GM19099 (cell line): ENCODE results near the gene EPM2A.

Source experiments
- POLR2A ChIP-seq: IDR thresholded peaks from 3 replicates; pipeline ENCODE4 v1.6.1; 2011; ENCODE audit warnings: low read depth; ENCODE audit not compliant: insufficient read length; ENCODE audit errors: extremely low read depth

EPM2A gene

GRCh38 chr6:145704143-145704781 lies 31.1 kb downstream of the EPM2A start:
- no peak for TF ChIP-seq POLR2A

DNA sequence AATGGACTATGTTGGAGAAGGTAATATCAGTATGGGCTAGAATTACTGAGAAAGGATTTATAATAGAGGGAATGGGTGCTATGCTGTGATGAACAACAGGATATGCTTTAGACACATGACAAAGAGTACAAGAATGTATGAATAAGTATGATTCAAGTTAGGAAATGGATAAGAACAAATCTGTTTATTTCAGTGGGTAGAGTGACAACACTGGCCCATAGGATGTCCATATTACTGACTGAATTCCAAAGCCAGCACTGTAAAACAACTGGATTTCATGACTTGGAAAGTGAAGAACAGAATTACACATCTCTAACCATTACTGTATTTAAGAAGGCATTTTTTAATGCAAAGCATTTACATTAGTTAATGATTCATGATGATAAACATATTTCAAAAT lies 35.9 kb downstream of the EPM2A start:
- TF ChIP-seq POLR2A, result no peak

- TF ChIP-seq POLR2A, result no peak
Observed at GRCh38 chr6:145694083-145694737, 41.1 kb downstream of the EPM2A start.

- no peak for TF ChIP-seq POLR2A
Observed at GRCh38 chr6:145690969-145691368, 44.4 kb downstream of the EPM2A start.

DNA sequence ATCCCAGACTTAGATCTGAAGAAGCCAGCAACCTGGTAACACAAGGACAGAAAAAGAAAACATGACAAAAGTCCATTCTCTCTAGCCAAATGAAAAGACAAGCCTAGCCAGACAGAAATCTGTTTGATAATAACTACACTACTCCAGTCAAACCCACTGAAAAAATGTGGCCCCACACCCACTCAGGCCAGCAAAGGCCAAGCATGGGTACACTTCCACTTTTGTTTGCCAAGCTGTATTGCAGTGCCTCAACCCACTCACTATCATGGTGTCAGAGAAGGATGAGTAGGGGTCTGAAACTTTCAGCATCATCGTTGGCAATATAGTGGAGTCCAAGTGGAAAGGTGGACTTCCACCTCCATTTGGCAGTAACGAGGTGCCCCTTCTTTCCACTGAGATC lies 45.8 kb downstream of the EPM2A start:
- no peak for TF ChIP-seq POLR2A

- no peak for TF ChIP-seq POLR2A
Observed at GRCh38 chr6:145688493-145688905, 46.8 kb downstream of the EPM2A start.

DNA sequence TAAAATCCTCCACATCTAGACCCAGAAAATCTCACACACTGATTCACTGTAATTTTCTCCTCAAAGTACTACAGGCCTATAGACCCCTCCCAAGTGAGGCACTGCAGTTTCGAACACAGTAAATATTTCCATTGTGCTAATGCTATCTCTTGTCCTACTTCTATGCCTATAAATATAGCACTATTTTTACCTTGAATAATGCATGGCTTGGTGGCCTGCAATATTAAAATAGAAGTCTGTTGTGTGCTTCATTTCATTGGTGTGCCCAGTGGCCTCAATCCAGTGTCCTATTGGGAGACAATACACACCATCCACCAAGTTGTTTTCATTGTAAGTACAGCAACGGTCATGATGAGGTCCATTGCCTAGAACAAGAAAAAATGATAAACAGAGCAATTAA lies 49.4 kb downstream of the EPM2A start:
- TF ChIP-seq POLR2A, result no peak

GRCh38 chr6:145681965-145682364 lies 53.4 kb downstream of the EPM2A start:
- no peak for TF ChIP-seq POLR2A

GRCh38 chr6:145673504-145673903 lies 61.8 kb downstream of the EPM2A start:
- TF ChIP-seq POLR2A, result no peak

DNA sequence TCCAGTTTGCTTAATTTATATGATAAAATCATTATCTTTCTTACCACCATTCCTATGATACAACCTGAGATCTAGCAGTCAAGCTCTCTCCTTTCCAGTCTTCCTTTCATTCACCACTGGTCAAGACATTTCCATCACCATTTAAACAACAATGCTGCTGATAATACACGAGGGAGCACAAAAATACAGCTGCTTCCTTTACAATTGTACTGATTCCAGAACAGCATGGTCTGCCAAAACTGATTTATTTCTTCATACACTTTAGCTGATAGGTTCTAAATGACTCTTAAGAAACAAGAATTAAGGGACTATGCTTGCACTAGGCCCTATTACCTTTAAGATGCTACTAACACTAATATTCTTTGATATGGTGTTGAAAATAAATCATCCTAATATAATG lies 65.0 kb downstream of the EPM2A start:
- no peak for TF ChIP-seq POLR2A

DNA sequence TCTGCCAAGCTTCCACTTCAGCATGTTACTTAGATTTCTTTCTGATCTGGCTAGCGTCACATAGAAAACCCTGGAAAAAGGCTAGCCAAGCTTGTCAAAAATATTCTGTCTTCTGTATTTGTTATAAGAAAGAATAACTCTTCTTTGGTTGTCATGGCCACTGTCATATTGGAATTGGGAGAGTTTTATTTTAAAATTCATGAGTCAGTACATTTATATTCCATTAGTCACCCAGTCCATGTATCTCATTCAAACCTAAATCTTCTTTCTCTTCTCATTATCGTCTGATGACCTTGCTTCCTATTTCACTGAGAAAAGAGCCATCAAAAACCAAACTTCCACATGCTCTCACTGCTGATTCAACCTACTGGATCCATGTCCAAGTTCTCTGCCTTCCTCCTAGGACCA lies 65.7 kb downstream of the EPM2A start:
- TF ChIP-seq POLR2A, result no peak

- TF ChIP-seq POLR2A, result no peak
Observed at GRCh38 chr6:145668844-145669243, 66.5 kb downstream of the EPM2A start.

- no peak for TF ChIP-seq POLR2A
Observed at GRCh38 chr6:145660676-145661075, 74.6 kb downstream of the EPM2A start.

DNA sequence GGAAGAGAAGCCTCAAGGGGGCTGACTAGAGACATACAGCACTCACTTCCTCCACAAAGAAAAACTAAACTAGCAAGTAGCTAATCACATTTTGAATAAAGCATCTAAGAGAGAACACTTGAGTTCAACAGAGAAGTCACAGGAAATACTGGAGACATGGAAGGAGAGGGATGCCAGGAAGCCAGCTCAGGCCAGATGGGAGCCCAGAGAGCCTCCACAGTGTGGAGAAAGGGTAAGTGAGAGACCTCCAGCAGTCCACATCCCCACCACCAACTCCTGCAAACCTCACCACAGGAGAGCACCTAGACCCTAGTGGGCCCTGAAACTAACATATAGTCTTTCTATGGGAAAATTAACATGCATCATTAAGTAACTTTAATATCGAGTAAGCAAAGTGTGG lies 79.2 kb downstream of the EPM2A start:
- no peak for TF ChIP-seq POLR2A

DNA sequence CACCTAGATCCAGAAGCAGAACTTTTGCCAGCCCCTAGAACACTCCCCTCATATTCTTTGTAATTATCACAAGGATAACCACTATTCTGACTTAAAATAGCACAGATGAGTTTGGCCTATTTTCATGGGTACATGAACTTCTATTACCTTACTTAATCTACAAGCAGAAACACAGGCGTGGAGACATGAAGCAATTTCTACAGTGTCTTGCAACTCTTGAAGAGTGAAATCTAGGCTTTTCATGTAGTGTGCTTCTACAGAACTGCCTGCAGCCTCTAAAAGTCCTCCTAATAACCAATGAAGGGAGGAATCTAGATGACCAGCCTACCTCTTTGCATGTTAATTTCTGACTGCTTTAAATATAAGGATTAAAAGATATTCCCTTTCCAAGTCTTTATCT lies 82.7 kb downstream of the EPM2A start:
- no peak for TF ChIP-seq POLR2A

GRCh38 chr6:145651988-145652387 lies 83.3 kb downstream of the EPM2A start:
- no peak for TF ChIP-seq POLR2A

DNA sequence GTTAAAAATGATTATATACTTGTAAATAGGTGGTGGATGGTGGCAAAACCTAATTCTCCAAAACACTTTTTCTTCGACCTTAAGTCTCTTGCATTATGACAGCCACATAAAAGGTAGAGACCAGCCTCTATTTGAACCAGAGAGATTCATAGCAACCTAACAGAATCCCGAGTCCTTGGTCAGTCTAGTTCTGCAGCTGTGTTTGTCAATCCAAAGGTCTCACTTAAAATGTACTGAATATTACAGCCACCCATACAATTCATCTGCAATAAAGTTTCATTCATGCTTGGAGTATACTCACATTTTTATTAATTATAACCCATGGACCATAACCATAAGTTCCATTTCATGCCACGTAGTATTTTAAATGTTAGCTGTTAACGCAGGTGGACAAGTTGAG lies 87.2 kb downstream of the EPM2A start:
- TF ChIP-seq POLR2A, result no peak

DNA sequence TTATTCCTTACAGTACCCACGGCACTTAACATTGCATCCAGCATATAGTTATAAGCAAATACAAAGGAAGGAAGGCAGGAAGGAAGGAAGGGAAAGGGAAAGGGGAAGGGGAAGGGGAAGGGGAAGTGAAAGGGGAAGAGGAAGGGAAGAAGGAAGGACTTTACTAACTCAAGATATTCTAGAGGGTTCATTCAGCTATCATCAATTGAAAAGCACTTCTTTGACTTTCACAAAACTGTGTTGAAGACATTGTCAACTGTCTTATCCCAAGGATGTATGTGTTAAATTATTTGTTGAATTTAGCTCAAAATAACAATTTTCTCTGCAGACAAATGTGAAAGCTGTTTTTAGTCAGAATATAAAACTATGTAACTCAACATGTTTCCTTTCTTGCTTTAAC lies 87.7 kb downstream of the EPM2A start:
- TF ChIP-seq POLR2A, result no peak

GRCh38 chr6:145643760-145644159 lies 91.6 kb downstream of the EPM2A start:
- TF ChIP-seq POLR2A, result no peak
